Liver (tissue), 3 donors: ENCODE data around the gene ZNF837.

Source experiments
- ATF3 ChIP-seq: IDR thresholded peaks from 2 replicates; pipeline ENCODE4 v1.6.1; 2016; ENCODE audit warnings: antibody characterized with exemption
- CTCF ChIP-seq: fragments of 150-350 bp; IDR thresholded peaks from 2 replicates; pipeline ENCODE4 v1.5.1; 2017; ENCODE audit warnings: improper control_type of control experiment, low read depth, low read length; ENCODE audit not compliant: missing input control
- EGR1 ChIP-seq, 2 donors: IDR thresholded peaks; 2 replicates each; pipeline ENCODE4 v1.6.1; 2016 to 2018; ENCODE audit warnings: antibody characterized with exemption in 2 of 2, low read depth in 2 of 2
- RAD21 ChIP-seq, 2 donors: IDR thresholded peaks; 2 replicates each; pipeline ENCODE4 v1.6.1; 2016; ENCODE audit warnings: antibody characterized with exemption in 2 of 2, mild to moderate bottlenecking in 2 of 2
- SP1 ChIP-seq: IDR thresholded peaks from 2 replicates; pipeline ENCODE4 v1.6.1; 2018; ENCODE audit warnings: antibody characterized with exemption, mild to moderate bottlenecking
- ZBTB33 ChIP-seq: IDR thresholded peaks from 2 replicates; pipeline ENCODE4 v1.6.1; 2016; ENCODE audit warnings: antibody characterized with exemption
- donor health status: healthy.
- donor health status: healthy.

- TF ChIP-seq CTCF (no peak), ATF3 (no peak), EGR1 (IDR thresholded peaks at IDR 0.05; ENCODE audit: low read depth in 2 of 2) (no peak), SP1 (no peak), RAD21 (IDR thresholded peaks at IDR 0.05) (no peak), ZBTB33 (no peak)
Observed at GRCh38 chr19:58364146-58364545, 16.7 kb downstream of the ZNF837 start.
